Caco-2 (cell line): ENCODE measurements around the gene IGSF9B. TPM values are rescaled to one million over a fixed set of nuclear protein-coding genes. Genes with fewer than 3 reads are reported as not detected.

Source experiments
- BruUV-seq: library from RNA; stranded (reverse); fragments of 400-500 nt; replicated peaks from 2 replicates; lab custom pipeline; 2021; lab: Mats Ljungman, UMichigan
- CTCF ChIA-PET: fragments of 300-600 bp; sonication (Branson Sonifier 250); formaldehyde crosslinking; loops from one replicate; lab custom pipeline; 2022; ENCODE audit warnings: antibody characterized with exemption; lab: Charles Lee
- POLR2A ChIA-PET: fragments of 300-600 bp; sonication (Branson Sonifier 250); formaldehyde crosslinking; loops from one replicate; lab custom pipeline; 2022; ENCODE audit warnings: antibody characterized with exemption; lab: Charles Lee
- DNase-seq, 2 experiments: peaks; one replicate each; pipeline versions ENCODE4 v3.0.0 to v3.0.0-alpha.2; 2020 to 2022
- H3K27me3 ChIP-seq: replicated peaks from 2 replicates; pipeline ENCODE4 v1.6.0; 2011; ENCODE audit warnings: low read length; ENCODE audit not compliant: control insufficient read depth, insufficient read depth
- H3K36me3 ChIP-seq: 2 replicates; pipeline ENCODE4 v1.5.1; 2011; ENCODE audit warnings: low read length; ENCODE audit not compliant: control insufficient read depth, insufficient read depth
- H3K4me1 ChIP-seq: fragments of 250-450 bp; sonication (Bioruptor Pico); 2 replicates; pipeline ENCODE4 v1.5.1; 2020; ENCODE audit warnings: mild to moderate bottlenecking
- H3K4me3 ChIP-seq: 2 replicates; pipeline ENCODE4 v1.5.1; 2011; ENCODE audit warnings: low read depth, mild to moderate bottlenecking, control low read depth, low read length
- H3K9me3 ChIP-seq: fragments of 250-450 bp; sonication (Bioruptor Pico); 2 replicates; pipeline ENCODE4 v1.5.1; 2020; ENCODE audit warnings: mild to moderate bottlenecking, moderate library complexity
- H3K27ac Mint-ChIP-seq: one replicate; pipeline ENCODE4 v1.8.0; 2022; ENCODE audit warnings: mixed read lengths; ENCODE audit not compliant: unreplicated experiment
- H3K27me3 Mint-ChIP-seq: one replicate; pipeline ENCODE4 v1.8.0; 2022; ENCODE audit warnings: mixed read lengths; ENCODE audit not compliant: insufficient read depth, unreplicated experiment
- H3K36me3 Mint-ChIP-seq: one replicate; pipeline ENCODE4 v1.8.0; 2022; ENCODE audit warnings: mild to moderate bottlenecking, mixed read lengths; ENCODE audit not compliant: insufficient read depth, unreplicated experiment
- H3K4me1 Mint-ChIP-seq: one replicate; pipeline ENCODE4 v1.8.0; 2022; ENCODE audit warnings: low read depth, mixed read lengths; ENCODE audit not compliant: unreplicated experiment
- H3K4me3 Mint-ChIP-seq: one replicate; pipeline ENCODE4 v1.8.0; 2022; ENCODE audit warnings: mild to moderate bottlenecking, moderate library complexity, mixed read lengths; ENCODE audit not compliant: unreplicated experiment
- H3K9me3 Mint-ChIP-seq: one replicate; pipeline ENCODE4 v1.8.0; 2022; ENCODE audit warnings: mixed read lengths; ENCODE audit not compliant: unreplicated experiment
- intact Hi-C: fragments of 100-400 bp; cut with micrococcal nuclease; formaldehyde crosslinking; loops from one replicate; pipeline ENCODE4 v1.10.0; 2022; ENCODE audit not compliant: unreplicated experiment
- total RNA-seq: library from RNA; stranded (reverse); gene quantifications from 2 replicates; pipeline ENCODE4 v1.2.3, GENCODE V29; 2022
- TF ChIP-seq, protein P1 (sequence below), 2 experiments: fragments of 200-600 bp in 1 of 2; IDR thresholded peaks; 1 replicate in 1 of 2; 2 replicates in 1 of 2; pipeline versions ENCODE4 v1.5.1 to v1.8.0; 2011 to 2022; ENCODE audit warnings: antibody characterized with exemption in 1 of 2, control low read depth in 1 of 2, inconsistent platforms in 1 of 2, low read depth in 1 of 2, low read length in 1 of 2, mild to moderate bottlenecking in 1 of 2, moderate library complexity in 1 of 2; ENCODE audit not compliant: insufficient read depth in 1 of 2, severe bottlenecking in 1 of 2, unreplicated experiment in 1 of 2

IGSF9B gene
- total RNA-seq, 1 experiment from 2014 or later: 4.2 TPM

DNA sequence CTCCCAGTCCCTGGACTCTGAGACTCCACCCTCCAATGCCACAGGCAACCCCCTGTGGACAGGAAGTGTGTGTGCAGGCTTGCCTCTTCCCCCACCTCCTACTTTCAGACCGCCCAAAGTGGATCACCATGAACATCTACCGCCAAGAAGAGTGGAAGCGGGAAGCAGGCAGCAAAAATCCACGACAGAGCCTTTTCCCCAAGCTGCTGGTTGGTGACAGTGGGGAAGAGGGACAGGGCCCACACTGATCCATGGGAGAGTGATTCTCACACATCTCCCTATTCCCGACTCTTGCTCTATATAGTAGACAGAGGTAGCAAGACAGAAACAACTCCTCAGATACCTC is 58.0 kb downstream of the IGSF9B start:
- BruUV-seq: no TSS peak
- TF ChIP-seq, protein P1, sequence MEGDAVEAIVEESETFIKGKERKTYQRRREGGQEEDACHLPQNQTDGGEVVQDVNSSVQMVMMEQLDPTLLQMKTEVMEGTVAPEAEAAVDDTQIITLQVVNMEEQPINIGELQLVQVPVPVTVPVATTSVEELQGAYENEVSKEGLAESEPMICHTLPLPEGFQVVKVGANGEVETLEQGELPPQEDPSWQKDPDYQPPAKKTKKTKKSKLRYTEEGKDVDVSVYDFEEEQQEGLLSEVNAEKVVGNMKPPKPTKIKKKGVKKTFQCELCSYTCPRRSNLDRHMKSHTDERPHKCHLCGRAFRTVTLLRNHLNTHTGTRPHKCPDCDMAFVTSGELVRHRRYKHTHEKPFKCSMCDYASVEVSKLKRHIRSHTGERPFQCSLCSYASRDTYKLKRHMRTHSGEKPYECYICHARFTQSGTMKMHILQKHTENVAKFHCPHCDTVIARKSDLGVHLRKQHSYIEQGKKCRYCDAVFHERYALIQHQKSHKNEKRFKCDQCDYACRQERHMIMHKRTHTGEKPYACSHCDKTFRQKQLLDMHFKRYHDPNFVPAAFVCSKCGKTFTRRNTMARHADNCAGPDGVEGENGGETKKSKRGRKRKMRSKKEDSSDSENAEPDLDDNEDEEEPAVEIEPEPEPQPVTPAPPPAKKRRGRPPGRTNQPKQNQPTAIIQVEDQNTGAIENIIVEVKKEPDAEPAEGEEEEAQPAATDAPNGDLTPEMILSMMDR (IDR thresholded peaks at IDR 0.05; ENCODE audit: insufficient read depth in 1 of 2, low read depth in 1 of 2, low read length in 1 of 2, severe bottlenecking in 1 of 2, unreplicated experiment in 1 of 2): no peak

DNA sequence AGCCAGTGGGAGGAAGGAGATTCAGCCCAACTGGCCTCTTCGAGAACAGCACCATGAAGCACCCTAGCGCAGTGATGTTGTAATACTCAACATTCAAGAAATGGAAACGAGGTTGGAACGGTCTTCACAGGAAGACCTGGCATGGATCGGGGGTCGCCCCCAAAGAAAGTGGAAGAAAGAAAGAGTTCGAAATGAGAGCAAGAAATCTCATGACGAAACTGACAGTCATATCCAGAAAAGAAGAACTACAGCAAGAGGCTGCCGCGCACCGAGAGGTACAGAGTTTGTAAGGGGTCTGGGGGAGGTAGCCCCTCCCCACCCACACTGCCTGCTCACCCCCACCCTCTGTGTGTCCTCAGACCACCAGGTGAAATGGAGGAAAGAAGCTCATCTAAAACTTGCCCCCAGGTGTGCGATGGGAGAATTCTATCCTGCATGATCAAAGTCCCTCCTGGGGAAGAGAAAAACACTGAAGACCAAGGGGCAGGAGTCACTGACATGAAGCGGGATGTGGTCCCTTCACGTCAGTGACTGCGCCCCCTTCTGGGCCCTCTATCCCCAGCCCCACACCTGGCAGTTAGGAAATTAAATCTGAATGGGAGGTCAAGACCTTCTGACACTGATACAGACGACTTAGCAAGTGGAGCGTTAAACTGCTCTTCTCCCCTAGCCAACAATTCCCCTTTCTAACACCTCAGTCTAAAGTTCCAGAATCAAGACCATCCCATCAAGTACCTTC is 58.6 kb downstream of the IGSF9B start:
- intact Hi-C loops: no loop called here
- H3K27ac Mint-ChIP-seq: no peak overlapping the region
- TF ChIP-seq, protein P1 (IDR thresholded peaks at IDR 0.05; ENCODE audit: insufficient read depth in 1 of 2, low read depth in 1 of 2, low read length in 1 of 2, severe bottlenecking in 1 of 2, unreplicated experiment in 1 of 2): no peak
- POLR2A ChIA-PET: no interaction called here
- Histone ChIP-seq H3K4me1 (0 out of 2 replicates have a peak, but pooled peaks cover 3% of the 10 kb centered on the region), H3K27me3 (no peaks in the 10 kb centered on the region), H3K36me3 (no peaks in the 10 kb centered on the region), H3K9me3 (no peaks in the 10 kb centered on the region), H3K4me3 (no peak overlapping the region)
- CTCF ChIA-PET: no interaction called here
- DNase-seq: peak in 1 of 2 experiments; percentile 25
- H3K27me3 Mint-ChIP-seq: peaks cover 5% of the 10 kb centered on the region
- no peaks in the 10 kb centered on the region for H3K36me3 Mint-ChIP-seq
- no TSS peak for BruUV-seq
- H3K4me1 Mint-ChIP-seq: no peaks in the 10 kb centered on the region
- H3K9me3 Mint-ChIP-seq: no peaks in the 10 kb centered on the region
- no peak overlapping the region for H3K4me3 Mint-ChIP-seq

More for the DNA sequence above, 58.0 kb downstream of the IGSF9B start:
- ChIA-PET CTCF (no interaction called here), POLR2A (no interaction called here)
- no peaks in the 10 kb centered on the region for H3K9me3 Mint-ChIP-seq
- H3K27me3 Mint-ChIP-seq: peaks cover 5% of the 10 kb centered on the region
- intact Hi-C loops: no loop called here
- no peaks in the 10 kb centered on the region for H3K4me1 Mint-ChIP-seq
- Histone ChIP-seq H3K27me3 (no peaks in the 10 kb centered on the region), H3K4me3 (no peak overlapping the region), H3K36me3 (no peaks in the 10 kb centered on the region), H3K4me1 (0 out of 2 replicates have a peak, but pooled peaks cover 3% of the 10 kb centered on the region), H3K9me3 (no peaks in the 10 kb centered on the region)
- H3K27ac Mint-ChIP-seq: no peak overlapping the region
- H3K36me3 Mint-ChIP-seq: no peaks in the 10 kb centered on the region
- no peak overlapping the region for H3K4me3 Mint-ChIP-seq
- DNase-seq: peak in 1 of 2 experiments; percentile 28

DNA sequence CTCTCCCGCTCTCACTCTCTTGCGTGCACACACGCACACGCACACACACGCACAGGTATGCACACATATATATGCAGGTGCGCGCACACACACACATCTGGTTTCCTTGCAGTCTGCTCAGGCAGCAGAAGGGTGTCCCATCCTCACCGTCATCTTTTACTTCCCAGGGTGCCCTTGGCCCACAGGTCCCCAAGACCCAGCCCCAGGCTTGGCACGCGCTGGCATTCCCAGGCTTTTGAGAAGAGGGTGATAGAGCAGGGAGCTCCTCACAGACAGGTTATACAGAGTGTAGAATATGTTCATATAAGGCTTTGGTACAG is 59.5 kb downstream of the IGSF9B start:
- Mint-ChIP-seq H3K27me3 (peaks cover 8% of the 10 kb centered on the region), H3K4me3 (no peak overlapping the region), H3K4me1 (no peaks in the 10 kb centered on the region), H3K27ac (no peak overlapping the region), H3K36me3 (no peaks in the 10 kb centered on the region), H3K9me3 (no peaks in the 10 kb centered on the region)
- BruUV-seq: no TSS peak
- Histone ChIP-seq H3K9me3 (no peaks in the 10 kb centered on the region), H3K4me3 (no peak overlapping the region), H3K36me3 (no peaks in the 10 kb centered on the region), H3K4me1 (0 out of 2 replicates have a peak, but pooled peaks cover 3% of the 10 kb centered on the region), H3K27me3 (no peaks in the 10 kb centered on the region)
- POLR2A ChIA-PET: no interaction called here
- intact Hi-C loops: no loop called here
- DNase-seq: peak in 1 of 2 experiments; percentile 25
- CTCF ChIA-PET: no interaction called here
- TF ChIP-seq, protein P1 (IDR thresholded peaks at IDR 0.05; ENCODE audit: insufficient read depth in 1 of 2, low read depth in 1 of 2, low read length in 1 of 2, severe bottlenecking in 1 of 2, unreplicated experiment in 1 of 2): no peak
